Measurements from ENCODE around the gene ST3GAL4. TPM values are rescaled to one million over a fixed set of nuclear protein-coding genes. Genes with fewer than 3 reads are reported as not detected.

ST3GAL4 gene
- polyA plus RNA-seq, 1 of the 3 experiments (the other 2 are of a cell fraction): 32.0 TPM

- H3K79me2 ChIP-seq (ENCODE audit: insufficient read depth): no peaks in the 10 kb centered on the region
- H3K4me1 ChIP-seq (ENCODE audit: control insufficient read depth in 1 of 2, insufficient read depth in 2 of 2, low read depth in 1 of 2, low read length in 1 of 2): no peaks in the 10 kb centered on the region
- no peak overlapping the region for H2AFZ ChIP-seq (ENCODE audit: low read depth)
- H4K20me1 ChIP-seq (ENCODE audit: insufficient read depth): no peaks in the 10 kb centered on the region
- TF ChIP-seq TAF1 (IDR thresholded peaks at IDR 0.05; ENCODE audit: borderline replicate concordance, low read depth, low read length) (no peak), RAD21 (IDR thresholded peaks at IDR 0.05; ENCODE audit: low read length) (no peak), TCF12 (IDR thresholded peaks at IDR 0.05) (no peak), NFIC (IDR thresholded peaks at IDR 0.05; ENCODE audit: borderline replicate concordance) (no peak), RCOR1 (IDR thresholded peaks at IDR 0.05; ENCODE audit: low read length) (no peak), CHD2 (IDR thresholded peaks at IDR 0.05; ENCODE audit: low read length, partially characterized antibody) (no peak), RFX5 (IDR thresholded peaks at IDR 0.05; ENCODE audit: low read length) (no peak), EP300 (IDR thresholded peaks at IDR 0.05; ENCODE audit: borderline replicate concordance in 1 of 2, low read depth in 1 of 2, low read length in 1 of 2) (no peak), ELF1 (IDR thresholded peaks at IDR 0.05) (no peak)
- TF ChIP-seq, protein P1, sequence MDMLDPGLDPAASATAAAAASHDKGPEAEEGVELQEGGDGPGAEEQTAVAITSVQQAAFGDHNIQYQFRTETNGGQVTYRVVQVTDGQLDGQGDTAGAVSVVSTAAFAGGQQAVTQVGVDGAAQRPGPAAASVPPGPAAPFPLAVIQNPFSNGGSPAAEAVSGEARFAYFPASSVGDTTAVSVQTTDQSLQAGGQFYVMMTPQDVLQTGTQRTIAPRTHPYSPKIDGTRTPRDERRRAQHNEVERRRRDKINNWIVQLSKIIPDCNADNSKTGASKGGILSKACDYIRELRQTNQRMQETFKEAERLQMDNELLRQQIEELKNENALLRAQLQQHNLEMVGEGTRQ (IDR thresholded peaks at IDR 0.05; ENCODE audit: borderline replicate concordance, low read depth, low read length): no peak
- TF ChIP-seq, protein P2, sequence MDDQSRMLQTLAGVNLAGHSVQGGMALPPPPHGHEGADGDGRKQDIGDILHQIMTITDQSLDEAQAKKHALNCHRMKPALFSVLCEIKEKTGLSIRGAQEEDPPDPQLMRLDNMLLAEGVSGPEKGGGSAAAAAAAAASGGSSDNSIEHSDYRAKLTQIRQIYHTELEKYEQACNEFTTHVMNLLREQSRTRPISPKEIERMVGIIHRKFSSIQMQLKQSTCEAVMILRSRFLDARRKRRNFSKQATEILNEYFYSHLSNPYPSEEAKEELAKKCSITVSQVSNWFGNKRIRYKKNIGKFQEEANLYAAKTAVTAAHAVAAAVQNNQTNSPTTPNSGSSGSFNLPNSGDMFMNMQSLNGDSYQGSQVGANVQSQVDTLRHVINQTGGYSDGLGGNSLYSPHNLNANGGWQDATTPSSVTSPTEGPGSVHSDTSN (IDR thresholded peaks at IDR 0.05): no peak
- no peak overlapping the region for H3K9ac ChIP-seq
- no peaks in the 10 kb centered on the region for H3K27me3 ChIP-seq (ENCODE audit: insufficient read depth)
- H3K4me2 ChIP-seq: no peak overlapping the region
- no peaks in the 10 kb centered on the region for H3K9me2 ChIP-seq
- POLR2A ChIA-PET: no interaction called here
- WGBS (ENCODE audit: low lambda C conversion rate): 53% methylated on average over 2 of the region's 2 CpGs
- CTCF ChIA-PET: interaction anchor here (1.2 to 2.2 kb wide), 3 partner anchors 17 to 60 kb away, joined by 3 to 6 read pairs (median 5); no protein-coding TSS in a partner anchor
- H3K9me3 ChIP-seq: no peaks in the 10 kb centered on the region
- peaks cover 0 to 2% of the 10 kb centered on the region in 2 experiments for H3K36me3 ChIP-seq (replicated peaks in 1 of 2; ENCODE audit: control insufficient read depth in 1 of 2, insufficient read depth in 2 of 2, low read length in 1 of 2)
- no peak overlapping the region for H3K27ac ChIP-seq (ENCODE audit: low read depth in 2 of 2, low read length in 1 of 2)
- H3K4me3 ChIP-seq (ENCODE audit: low read depth in 2 of 2, low read length in 1 of 2): no peak overlapping the region
- H3F3A ChIP-seq (replicated peaks; ENCODE audit: insufficient read depth): no peaks in the 10 kb centered on the region
- DNase-seq: no peak
These were observed 67.7 kb downstream of the ST3GAL4 start for GRCh38 chr11:126423154-126423553.

GRCh38 chr11:126423743-126424142 lies 68.3 kb downstream of the ST3GAL4 start:
- Histone ChIP-seq H3K9ac (no peak overlapping the region), H3K9me3 (no peaks in the 10 kb centered on the region), H3K4me1 (ENCODE audit: control insufficient read depth in 1 of 2, insufficient read depth in 2 of 2, low read depth in 1 of 2, low read length in 1 of 2) (no peaks in the 10 kb centered on the region), H3K79me2 (ENCODE audit: insufficient read depth) (no peaks in the 10 kb centered on the region), H3K27me3 (ENCODE audit: insufficient read depth) (no peaks in the 10 kb centered on the region), H3K36me3 (replicated peaks in 1 of 2; ENCODE audit: control insufficient read depth in 1 of 2, insufficient read depth in 2 of 2, low read length in 1 of 2) (peaks cover 0 to 2% of the 10 kb centered on the region in 2 experiments), H4K20me1 (ENCODE audit: insufficient read depth) (no peaks in the 10 kb centered on the region), H3K27ac (ENCODE audit: low read depth in 2 of 2, low read length in 1 of 2) (no peak overlapping the region), H3F3A (replicated peaks; ENCODE audit: insufficient read depth) (no peaks in the 10 kb centered on the region), H2AFZ (ENCODE audit: low read depth) (no peak overlapping the region), H3K4me3 (ENCODE audit: low read depth in 2 of 2, low read length in 1 of 2) (no peak overlapping the region), H3K9me2 (no peaks in the 10 kb centered on the region), H3K4me2 (no peak overlapping the region)
- ChIA-PET CTCF (interaction anchor here (1.2 to 2.2 kb wide), 3 partner anchors 16 to 59 kb away, joined by 3 to 6 read pairs (median 5); no protein-coding TSS in a partner anchor), POLR2A (no interaction called here)
- 98% methylated on average over 8 of the region's 11 CpGs for WGBS (ENCODE audit: low lambda C conversion rate)
- TF ChIP-seq, protein P3, sequence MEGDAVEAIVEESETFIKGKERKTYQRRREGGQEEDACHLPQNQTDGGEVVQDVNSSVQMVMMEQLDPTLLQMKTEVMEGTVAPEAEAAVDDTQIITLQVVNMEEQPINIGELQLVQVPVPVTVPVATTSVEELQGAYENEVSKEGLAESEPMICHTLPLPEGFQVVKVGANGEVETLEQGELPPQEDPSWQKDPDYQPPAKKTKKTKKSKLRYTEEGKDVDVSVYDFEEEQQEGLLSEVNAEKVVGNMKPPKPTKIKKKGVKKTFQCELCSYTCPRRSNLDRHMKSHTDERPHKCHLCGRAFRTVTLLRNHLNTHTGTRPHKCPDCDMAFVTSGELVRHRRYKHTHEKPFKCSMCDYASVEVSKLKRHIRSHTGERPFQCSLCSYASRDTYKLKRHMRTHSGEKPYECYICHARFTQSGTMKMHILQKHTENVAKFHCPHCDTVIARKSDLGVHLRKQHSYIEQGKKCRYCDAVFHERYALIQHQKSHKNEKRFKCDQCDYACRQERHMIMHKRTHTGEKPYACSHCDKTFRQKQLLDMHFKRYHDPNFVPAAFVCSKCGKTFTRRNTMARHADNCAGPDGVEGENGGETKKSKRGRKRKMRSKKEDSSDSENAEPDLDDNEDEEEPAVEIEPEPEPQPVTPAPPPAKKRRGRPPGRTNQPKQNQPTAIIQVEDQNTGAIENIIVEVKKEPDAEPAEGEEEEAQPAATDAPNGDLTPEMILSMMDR (IDR thresholded peaks at IDR 0.05): no peak
- TF ChIP-seq NRF1 (IDR thresholded peaks at IDR 0.05; ENCODE audit: low read depth, low read length) (no peak), POLR2AphosphoS5 (IDR thresholded peaks at IDR 0.05; ENCODE audit: low read depth, low read length) (no peak), EP300 (IDR thresholded peaks at IDR 0.05; ENCODE audit: borderline replicate concordance in 1 of 2, low read depth in 1 of 2, low read length in 1 of 2) (no peak)
- TF ChIP-seq, protein P4, sequence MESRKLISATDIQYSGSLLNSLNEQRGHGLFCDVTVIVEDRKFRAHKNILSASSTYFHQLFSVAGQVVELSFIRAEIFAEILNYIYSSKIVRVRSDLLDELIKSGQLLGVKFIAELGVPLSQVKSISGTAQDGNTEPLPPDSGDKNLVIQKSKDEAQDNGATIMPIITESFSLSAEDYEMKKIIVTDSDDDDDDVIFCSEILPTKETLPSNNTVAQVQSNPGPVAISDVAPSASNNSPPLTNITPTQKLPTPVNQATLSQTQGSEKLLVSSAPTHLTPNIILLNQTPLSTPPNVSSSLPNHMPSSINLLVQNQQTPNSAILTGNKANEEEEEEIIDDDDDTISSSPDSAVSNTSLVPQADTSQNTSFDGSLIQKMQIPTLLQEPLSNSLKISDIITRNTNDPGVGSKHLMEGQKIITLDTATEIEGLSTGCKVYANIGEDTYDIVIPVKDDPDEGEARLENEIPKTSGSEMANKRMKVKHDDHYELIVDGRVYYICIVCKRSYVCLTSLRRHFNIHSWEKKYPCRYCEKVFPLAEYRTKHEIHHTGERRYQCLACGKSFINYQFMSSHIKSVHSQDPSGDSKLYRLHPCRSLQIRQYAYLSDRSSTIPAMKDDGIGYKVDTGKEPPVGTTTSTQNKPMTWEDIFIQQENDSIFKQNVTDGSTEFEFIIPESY (IDR thresholded peaks at IDR 0.05; ENCODE audit: borderline replicate concordance, low read depth): no peak
- no peak for DNase-seq
